ENCODE data around the gene UBASH3B.
"Not testable (repeated sequence)": the region's sequence is repeated elsewhere in the genome, so short reads cannot be mapped to it uniquely, and the experiment has no call there.

The UBASH3B gene

DNA sequence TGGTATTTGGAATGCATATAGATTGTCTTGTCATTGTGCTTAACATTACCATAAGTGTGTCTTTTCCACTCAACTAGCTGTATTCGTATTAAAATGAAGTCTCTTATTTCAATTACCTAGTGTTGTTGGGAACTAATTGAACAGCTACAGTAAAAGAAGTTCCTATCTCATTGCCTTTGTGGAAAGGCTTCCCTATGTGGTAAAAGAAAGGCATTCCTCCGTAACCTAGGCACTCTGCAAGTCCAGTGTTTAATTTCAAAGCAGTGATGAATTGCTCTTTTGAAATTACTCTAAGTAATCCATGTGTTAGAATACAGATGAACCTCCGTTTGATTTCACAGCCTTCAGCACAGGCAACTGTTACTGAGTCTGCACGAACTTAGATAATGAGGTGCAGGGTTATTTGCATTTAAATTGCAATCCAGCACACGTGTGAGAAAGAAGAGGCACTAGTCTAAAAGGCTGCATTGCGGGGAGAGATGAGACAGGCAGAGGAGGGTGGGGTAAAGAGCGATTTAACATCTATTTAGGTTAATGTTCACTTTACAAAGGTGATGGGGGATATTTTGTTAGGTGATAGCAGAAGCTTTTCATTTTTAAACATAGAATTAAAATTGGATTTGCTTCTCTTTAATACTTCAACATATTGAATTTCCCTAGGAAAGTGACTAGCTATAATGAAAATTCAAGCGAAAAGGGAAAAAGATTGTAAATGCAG, 157.8 kb downstream of the UBASH3B start:
- DNase-seq (ENCODE audit: low spot score) = no peak

DNA sequence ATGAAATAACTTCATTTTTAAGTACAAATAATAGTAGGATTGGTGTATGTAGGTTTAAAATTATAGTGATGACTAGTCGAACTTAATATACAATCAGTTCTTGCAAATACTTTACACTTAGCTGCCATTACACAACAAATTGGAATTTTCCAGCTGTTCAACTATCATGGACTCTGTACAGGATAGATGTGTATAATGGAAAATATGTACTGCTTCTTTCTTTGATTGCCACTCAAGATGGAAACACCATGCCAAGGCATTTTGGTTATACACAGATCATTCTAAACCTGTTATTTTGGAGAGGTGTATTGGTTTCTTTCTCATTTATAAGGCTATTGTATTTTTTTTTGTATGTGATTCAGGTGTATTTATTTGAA, 158.4 kb downstream of the UBASH3B start:
- no peak for DNase-seq (ENCODE audit: low spot score)

DNA sequence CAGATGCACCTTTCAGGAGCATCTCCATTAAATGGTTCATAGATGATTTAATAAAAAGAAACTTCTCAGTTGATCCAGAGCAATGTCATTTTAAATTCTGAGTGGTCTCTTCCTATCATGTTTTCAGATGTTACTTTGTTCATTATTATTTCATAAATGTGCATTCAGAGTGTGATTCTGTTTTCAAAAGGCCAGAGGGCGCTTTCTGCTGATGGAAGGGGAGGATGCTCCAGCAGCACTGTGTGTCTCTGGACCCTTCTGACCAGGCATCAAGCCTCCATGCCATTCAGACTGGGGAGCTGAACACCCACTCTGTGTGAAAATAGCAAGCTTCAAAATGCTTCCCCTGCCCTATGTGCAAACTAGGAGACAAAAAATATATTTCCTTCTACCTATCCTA, 158.9 kb downstream of the UBASH3B start:
- DNase-seq (ENCODE audit: low spot score) = peak; percentile 22

DNA sequence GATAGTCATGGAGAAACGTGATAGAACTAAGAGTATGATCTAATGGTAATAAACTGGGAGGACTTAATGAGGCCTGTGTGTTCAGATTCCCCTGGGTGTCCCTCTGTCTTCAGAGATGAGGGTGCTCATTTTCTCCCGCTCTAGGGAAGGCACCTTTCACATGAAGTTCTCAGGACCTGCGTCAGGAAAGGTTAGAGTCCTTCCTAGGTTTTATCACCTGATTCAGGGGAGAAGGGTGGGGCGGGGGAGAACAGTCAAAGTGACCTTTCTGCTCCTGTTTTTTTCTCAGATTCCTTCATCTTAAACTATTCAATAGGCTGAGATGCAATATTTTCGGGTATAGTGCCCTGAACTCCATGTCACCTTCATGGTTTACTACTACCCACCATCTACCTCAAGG, 160.4 kb downstream of the UBASH3B start:
- DNase-seq (ENCODE audit: low spot score) = no peak

DNA sequence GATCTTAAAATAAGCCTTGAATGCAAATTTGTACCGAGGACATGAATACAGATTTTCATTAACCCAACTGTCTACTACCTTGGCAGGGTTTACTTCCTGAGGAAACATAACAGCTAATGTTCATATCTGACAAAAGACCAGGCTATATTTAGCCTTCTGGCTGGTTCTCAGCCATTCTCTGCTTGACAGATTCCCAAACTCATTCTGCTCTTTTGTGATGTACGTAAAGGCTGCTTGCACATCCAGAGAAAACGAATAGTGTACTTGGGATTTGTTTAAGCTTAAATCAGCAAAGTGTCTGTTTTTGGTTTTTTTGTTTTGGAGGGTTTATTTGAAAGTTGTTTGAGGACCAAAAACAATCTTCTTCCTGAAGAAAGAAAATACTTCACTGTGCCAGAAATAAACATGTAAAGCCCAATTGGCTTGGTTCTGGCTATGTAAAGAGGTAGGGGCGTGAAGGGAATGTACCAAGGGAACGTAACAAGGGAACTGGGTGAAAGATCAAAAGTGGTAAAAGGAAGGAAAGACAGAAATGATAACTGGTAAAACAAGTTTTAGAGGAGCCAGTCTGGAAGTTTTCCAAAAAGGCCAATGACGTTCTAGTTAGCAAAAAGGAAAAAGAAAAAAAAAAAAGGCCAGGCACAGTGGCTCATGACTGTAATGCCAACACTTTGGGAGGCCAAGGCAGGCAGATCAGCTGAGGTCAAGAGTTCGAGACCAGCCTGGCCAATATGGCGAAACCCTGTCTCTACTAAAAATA, 161.4 kb downstream of the UBASH3B start:
- DNase-seq (ENCODE audit: low spot score) = no peak

DNA sequence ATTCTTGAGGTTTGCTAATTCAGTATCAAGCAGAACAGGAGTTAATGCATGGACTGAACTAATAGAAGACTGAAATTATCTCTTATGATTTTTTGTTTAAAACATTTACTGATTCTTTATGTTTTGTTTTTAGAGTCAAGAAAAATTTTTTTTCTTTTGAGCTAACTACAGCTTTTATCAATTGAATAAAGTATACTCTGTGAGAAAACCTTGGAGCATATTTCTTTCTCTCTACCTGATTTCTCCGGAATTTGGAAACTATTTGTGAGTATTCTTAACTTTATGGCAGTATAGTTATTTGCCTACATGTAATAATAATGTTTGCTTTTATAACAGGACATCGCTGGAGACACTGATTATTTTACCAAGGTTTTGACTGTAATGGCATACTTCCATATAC, 164.6 kb downstream of the UBASH3B start:
- DNase-seq (ENCODE audit: low spot score) = no peak

DNA sequence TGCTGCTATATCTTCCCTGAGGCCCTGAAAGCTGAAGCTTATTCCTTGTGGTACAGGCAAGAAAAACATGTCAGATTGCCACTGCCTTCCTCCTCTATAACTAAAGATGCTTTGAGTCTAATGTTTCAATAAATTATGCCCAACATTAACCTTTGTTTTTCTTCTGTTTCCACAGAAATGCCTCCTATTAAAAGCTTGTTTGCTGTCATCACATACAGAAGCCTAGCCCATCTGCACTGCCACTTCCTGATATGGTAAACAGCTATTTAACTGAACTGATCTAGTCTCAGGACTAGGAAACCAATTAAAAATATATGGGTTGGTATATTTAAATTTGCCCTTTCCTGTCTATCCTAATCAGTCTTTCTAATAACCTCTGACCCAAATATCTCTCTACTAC, 165.6 kb downstream of the UBASH3B start:
- no peak for DNase-seq (ENCODE audit: low spot score)

DNA sequence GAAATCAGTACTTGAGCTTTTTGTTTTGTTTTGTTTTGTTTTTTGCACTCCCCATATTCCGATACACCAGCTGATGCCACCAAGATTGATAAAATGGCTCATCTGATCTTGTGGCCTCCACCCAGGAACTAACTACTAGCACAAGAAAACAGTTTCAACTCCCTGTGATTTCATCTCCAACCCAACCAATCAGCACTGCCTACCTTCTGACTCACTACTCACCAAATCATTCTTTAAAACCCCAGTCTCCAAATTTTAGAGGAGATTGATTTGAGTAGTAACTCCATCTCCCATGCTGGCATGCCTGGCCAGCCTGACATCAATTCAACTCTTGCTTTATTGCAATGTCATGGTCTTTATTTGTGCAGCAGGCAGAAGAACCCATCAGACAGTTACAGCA, 166.7 kb downstream of the UBASH3B start:
- DNase-seq (ENCODE audit: low spot score) = no peak

DNA sequence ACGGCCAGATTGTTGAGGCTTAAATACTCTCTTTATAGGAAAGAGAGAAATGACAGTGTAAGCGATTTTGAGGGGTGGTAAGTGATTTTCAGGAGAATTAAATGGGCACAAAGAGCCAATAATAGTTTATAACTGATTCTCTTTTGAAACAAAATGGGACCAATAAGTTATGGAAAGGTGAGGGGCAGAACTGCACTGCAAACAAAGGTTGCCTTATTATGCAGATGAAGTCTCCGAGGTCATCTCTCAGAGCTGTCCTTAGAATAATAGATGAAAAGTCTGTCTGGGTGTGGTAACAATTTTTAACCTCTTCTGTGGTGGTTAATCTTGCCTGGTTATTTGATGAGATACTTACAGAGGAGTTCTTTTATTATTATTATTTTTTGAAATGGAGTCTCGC, 168.0 kb downstream of the UBASH3B start:
- DNase-seq (ENCODE audit: low spot score) = no peak

DNA sequence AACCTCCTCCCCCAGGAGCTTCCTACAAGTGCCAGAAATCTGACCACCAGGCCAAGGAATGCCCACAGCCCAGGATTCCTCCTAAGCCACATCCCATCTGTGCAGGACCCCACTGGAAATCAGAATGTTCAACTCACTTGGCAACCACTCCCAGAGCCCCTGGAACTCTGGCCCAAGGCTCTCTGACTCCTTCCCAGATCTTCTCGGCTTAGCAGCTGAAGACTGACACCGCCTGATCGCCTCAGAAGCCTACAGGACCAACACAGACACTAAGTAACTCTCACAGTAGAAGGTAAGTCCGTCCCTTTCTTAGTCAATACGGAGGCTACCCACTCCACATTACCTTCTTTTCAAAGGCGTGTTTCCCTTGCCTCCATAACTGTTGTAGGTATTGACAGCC, 173.8 kb downstream of the UBASH3B start:
- not testable (repeated sequence) for DNase-seq (ENCODE audit: low spot score)

DNA sequence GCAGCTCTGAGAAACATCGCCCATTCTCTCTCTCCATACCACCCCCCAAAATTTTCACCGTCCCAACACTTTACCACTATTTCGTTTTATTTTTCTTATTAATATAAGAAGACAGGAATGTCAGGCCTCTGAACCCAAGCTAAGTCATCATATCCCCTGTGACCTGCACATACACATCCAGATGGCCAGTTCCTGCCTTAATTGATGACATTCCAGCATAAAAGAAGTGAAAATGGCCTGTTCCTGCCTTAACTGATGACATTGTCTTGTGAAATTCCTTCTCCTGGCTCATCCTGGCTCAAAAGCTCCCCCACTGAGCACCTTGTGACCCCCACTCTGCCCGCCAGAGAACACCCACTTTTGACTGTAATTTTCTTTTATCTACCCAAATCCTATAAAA, 176.8 kb downstream of the UBASH3B start:
- not testable (repeated sequence) for DNase-seq (ENCODE audit: low spot score)

DNA sequence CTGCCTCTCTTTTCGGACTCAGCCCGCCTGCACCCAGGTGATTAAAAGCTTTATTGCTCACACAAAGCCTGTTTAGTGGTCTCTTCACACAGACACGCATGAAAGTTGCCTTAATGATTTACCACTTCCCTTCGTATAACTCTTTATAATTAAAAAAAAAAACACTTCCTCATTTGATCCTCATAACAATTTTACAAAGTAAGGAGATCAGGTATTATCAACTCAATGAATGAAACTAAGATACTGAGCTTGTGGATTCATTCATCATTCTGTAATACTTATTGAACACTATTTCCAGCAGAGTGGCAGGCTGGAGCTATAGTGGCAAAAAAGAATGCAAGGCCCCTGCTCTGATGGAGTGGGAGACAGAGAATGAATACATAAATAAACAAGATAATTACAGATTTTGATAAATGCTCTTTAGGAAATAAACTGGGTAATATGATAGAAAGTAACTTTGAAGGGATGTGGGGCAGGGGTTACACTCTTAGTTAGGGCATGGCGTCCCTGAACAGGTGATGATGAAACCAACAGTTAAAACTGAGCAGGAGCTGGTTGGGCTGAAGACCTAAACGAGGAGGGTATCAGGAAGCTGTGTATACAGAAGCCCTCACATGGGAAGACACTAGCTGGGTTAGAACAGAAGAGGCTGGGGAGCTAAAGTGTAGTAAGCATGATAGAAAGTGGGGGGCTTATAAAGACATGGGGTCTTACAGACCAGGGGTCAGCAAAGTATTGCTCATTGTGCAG, 177.4 kb downstream of the UBASH3B start:
- DNase-seq (ENCODE audit: low spot score) = no peak

DNA sequence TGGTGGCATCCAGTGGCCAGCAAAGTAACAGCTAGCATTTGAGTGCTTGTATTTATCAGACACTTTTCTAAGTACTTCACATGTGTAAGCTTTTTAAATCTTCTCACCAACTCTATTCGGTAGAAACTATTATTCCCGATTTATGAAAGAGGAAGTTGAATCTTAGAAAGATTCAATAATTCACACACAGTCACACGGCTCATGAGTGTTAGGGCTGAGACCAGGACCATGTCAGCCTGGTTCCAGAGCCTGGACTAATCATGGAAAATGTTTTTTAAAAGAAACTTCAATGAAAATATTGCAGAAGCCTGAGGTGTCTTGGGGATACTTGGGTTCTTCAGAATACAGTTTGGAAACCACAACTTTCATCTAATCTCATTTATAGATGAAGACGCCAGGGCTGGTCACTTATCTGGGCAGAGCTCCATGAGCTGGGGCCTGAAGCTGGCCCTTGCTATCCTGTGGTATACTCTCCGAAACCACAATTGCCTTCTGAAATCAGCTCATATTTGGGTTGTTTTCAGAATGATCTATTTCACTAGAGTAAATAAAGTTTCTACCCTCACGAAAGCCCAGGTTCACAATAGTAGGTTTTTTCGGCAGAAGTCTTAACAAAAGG, 178.4 kb downstream of the UBASH3B start:
- DNase-seq (ENCODE audit: low spot score) = no peak

DNA sequence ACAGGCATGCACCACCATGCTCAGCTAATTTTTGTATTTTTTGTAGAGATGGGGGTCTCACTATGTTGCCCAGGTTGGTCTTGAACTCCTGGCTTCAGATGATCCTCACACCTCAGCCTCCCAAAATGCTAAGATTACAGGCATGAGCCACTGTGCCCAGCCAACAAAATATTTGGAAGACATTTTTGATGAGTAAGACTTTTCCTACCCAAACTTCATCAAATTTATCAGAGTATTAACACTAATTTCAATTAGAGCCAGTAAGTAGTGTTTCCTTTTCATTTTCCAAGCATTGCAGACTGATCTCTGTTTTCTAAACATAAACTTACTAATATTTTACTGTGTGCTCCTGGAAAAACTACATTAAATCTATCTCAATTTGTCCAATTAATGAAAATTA, 181.4 kb downstream of the UBASH3B start:
- no peak for DNase-seq (ENCODE audit: low spot score)

DNA sequence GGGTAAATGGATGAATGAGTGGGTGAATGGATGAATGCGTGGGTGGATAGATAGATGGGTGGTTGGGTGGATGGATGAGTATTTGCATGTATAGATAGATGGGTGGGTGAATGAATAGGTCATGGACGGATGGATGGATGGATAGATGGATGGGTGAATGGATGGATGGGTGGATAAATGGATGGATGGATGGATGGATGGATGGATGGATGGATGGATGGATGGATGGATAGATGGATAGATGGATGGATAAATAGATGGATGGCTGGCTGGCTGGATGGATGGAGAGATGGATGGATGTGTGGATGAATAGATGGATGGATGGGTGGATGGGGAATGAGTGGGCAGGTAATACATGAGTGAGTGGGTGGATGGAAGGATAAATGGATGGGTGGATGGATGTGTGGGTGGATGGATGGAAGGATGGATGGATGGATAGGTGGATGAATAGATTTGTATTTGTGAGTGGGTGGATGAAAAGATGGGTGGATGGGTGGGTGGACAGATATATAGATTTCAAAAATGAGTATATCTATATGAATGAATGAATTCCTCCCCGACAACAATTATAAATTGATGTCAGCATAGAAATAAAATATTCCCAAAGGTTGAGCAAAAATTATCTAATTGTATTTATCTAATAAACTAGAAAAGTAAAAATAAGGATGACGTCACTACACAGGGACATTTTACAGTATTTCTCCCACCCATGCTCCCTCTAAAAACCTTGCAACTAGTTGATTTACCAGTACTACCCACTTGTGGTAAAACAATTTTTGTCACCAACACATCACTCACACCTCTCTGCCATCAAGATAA, 182.2 kb downstream of the UBASH3B start:
- no peak for DNase-seq (ENCODE audit: low spot score)

DNA sequence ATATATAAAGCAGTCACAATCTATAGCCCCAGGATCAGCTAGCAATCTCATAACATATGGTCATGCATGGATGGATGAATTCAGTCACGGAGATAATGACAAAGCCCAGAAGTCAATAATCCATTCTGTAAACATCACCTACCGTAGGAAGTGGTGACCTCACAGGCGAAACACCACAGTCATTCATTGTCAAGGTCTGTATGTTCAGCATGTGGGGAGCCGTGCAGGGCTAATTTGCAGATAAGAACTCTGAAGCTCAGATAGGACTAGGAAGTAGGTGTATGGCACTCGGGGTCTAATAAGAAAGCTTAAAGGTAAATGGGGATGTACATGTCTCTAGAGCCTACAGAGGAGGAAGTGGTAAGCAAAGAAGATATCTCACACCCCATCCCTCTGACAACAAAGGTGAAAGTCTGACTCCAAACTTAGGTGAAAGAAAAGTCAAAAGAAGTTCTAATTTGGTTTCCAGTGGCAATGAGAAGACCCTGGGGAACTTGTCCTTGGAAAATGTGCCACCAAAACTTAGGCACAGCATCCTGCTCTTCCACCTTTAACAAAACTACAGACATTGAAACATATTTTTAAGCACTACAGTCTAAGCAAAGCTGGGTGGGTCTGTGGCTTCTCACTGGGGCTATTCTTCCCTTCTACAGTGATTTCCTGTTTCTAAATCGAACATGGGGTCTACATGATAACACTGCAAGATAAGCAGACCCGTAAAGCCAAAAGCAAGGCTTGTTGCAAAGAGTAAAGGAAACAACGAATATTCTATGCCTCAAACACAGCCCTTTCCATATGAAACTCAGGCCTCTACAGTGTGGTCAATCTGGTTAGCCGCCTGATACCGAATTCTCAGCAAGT, 188.0 kb downstream of the UBASH3B start:
- peak; percentile 58 for DNase-seq (ENCODE audit: low spot score)

DNA sequence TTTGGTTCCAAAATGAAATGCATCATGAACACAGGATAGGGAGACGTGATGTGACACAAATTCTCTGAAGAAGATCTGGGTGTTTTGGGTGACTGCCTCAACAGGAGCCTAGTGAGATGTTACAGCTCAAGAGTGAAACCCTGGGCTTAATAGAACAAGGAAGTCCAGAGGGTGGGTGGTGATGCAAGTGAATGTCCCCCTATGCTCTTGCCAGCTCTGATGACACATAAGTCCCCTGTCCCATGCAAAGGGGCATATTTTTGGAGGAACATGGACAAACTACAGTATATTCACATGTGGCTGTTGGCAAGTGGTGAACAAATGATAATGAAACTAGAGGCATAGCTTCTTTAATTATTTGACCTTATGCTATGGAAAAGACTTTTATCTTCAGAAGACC, 191.9 kb downstream of the UBASH3B start:
- no peak for DNase-seq (ENCODE audit: low spot score)

DNA sequence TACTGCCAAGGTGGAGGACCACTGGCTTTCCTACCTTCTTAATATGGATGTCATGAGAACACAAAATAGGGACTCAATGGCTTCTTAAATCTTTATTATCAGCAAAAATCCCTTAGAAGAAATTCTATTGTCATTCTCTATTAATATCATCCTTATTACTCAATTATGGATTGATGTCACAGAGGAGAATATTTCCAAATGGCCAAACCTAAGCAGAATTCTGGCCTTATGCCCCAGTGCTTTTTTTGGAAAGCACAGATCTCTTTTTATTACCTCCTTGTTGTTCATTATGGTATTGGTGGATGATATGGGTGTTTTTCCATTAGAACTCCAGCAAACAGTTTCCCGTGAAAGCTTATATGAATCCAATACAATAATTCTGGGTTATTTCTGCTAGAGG, 192.7 kb downstream of the UBASH3B start:
- no peak for DNase-seq (ENCODE audit: low spot score)

DNA sequence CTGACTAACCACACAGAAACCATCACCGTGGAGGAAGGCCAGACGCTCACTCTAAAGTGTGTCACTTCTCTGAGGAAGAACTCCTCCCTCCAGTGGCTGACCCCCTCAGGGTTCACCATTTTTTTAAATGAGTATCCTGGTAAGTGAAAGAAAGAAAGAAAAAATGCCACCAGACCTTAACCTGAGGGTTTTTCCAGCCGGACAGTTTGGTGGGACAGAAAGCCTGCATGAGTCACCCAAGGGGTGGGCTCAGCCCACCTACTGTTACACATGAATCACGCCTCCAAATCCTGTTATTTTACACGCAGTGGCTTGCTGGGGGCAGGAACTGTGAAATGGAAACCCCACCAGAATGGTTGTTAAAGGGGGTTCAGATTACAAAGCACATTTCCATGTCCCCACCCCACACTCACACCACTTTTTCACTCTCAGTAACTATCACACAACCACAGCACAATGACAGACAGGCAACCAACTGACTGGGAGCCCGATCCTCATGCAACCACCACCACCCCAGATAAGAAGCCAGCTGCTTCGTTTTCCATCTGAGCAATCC, 194.6 kb downstream of the UBASH3B start:
- DNase-seq (ENCODE audit: low spot score) = peak; percentile 53

DNA sequence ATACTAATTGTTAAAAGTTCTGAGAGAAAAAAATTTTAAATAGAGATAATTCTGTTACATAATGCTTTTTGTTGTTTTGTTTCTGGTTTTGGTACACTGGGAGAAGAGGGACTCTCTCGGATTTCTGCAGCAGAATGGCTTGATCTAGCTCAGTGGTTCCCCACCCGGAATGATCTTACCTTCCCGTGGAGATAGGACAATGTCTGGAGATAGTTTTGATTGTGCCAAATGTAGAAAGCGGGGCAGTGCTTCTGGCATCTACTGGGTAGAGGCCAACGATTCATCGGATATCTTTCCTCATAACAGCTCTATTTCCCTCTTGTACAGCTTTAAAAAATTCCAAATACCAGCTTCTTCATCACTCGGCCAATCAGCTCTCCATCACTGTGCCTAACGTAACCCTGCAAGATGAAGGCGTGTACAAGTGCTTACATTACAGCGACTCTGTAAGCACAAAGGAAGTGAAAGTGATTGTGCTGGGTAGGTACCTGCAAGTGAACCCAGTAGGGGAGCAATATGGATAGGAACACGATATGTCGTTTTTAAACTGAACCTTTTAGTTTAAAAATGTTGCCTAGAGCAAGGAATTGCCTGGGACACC, 195.9 kb downstream of the UBASH3B start:
- peak; percentile 41 for DNase-seq (ENCODE audit: low spot score)
